HCT116 (cell line): ENCODE measurements around the gene ADD1.

Experiments
- FOSL1 ChIP-seq: IDR thresholded peaks from 2 replicates; pipeline ENCODE4 v1.6.1; 2012; ENCODE audit warnings: low read depth
- POLR2A ChIP-seq: IDR thresholded peaks from 2 replicates; pipeline ENCODE4 v1.7.0; 2011; ENCODE audit warnings: borderline replicate concordance; ENCODE audit not compliant: insufficient read depth, insufficient read length; ENCODE audit errors: extremely low read depth
- POLR2AphosphoS5 ChIP-seq: IDR thresholded peaks from 2 replicates; pipeline ENCODE4 v1.6.1; 2011; ENCODE audit warnings: mild to moderate bottlenecking, low read depth, low read length, moderate library complexity
- SP1 ChIP-seq: IDR thresholded peaks from 2 replicates; pipeline ENCODE4 v1.6.1; 2012; ENCODE audit warnings: low read depth
- TF ChIP-seq, protein P1 (sequence below), 3 experiments: fragments of 200-600 bp in 1 of 3; sonication (generic) in 1 of 3; IDR thresholded peaks in 2 of 3; conservative IDR thresholded peaks in 1 of 3; 2 replicates each; pipeline ENCODE4 v1.5.1; 2012 to 2017; ENCODE audit warnings: low read depth in 2 of 3, low read length in 2 of 3, antibody characterized with exemption in 1 of 3, borderline replicate concordance in 1 of 3, control low read depth in 1 of 3, mild to moderate bottlenecking in 1 of 3, mixed read lengths in 1 of 3, mixed run types in 1 of 3, moderate library complexity in 1 of 3; ENCODE audit not compliant: insufficient read depth in 1 of 3

DNA sequence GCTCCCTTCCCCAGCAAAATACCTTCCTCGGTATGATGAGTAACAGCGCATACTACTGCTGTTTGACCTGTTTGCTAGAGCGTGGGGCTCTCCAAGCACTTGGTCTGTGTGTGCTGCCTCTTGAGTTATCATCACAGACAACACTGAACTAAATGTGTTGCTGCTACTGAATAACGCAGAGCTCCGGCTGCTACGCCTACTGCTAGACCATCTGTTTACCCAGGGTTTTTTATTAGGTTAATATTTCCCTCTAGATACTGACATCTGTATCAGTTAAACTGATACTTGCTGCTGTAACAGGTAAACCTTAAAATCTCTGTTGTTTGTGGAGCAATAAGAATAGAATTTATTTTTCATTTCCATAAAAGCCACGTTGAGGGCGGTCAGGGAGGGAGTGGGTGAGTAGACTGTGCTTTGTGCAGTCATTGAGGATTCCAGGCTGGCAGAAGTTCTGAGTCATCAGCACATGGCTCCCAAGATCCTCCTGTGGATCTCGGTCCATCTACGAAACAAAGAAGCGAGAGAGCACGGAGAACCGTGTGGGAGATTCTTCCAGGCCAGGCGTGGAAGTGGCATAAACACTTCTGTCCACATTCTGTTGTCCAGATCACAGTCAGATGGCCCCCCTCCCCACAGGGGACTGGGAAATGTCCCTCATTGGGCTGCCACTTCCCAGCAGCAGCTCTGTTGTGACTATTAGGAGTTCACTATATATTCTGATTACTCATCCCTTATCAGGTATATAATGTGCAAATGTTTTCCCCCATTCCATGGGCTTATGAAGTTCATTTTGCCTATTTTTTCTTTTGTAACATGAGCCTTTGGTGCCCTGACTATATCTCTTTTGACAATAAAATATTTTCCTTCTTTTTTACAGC is 133.8 kb downstream of the ADD1 start:
- TF ChIP-seq SP1 = no peak
- TF ChIP-seq, protein P1, sequence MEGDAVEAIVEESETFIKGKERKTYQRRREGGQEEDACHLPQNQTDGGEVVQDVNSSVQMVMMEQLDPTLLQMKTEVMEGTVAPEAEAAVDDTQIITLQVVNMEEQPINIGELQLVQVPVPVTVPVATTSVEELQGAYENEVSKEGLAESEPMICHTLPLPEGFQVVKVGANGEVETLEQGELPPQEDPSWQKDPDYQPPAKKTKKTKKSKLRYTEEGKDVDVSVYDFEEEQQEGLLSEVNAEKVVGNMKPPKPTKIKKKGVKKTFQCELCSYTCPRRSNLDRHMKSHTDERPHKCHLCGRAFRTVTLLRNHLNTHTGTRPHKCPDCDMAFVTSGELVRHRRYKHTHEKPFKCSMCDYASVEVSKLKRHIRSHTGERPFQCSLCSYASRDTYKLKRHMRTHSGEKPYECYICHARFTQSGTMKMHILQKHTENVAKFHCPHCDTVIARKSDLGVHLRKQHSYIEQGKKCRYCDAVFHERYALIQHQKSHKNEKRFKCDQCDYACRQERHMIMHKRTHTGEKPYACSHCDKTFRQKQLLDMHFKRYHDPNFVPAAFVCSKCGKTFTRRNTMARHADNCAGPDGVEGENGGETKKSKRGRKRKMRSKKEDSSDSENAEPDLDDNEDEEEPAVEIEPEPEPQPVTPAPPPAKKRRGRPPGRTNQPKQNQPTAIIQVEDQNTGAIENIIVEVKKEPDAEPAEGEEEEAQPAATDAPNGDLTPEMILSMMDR (IDR thresholded peaks at IDR 0.05 in 2 of 3, conservative IDR thresholded peaks at IDR 0.05 in 1 of 3; ENCODE audit: borderline replicate concordance in 1 of 3, insufficient read depth in 1 of 3, low read depth in 2 of 3, low read length in 2 of 3) = no peak
- peak; percentile 21; the same call in 1 of the 2 replicates for TF ChIP-seq FOSL1
- TF ChIP-seq POLR2A = no peak
- no peak for TF ChIP-seq POLR2AphosphoS5
